ENCODE measurements around the gene CRYBA4.
A peak's percentile ranks its signal among the peaks of the same experiment; 100 is the strongest.

CRYBA4 gene

GRCh38 chr22:26621663-26622062 lies at the start of gene CRYBA4:
Gene CRYBA4 (plus strand): TSS chr22:26621963. CDS start chr22:26622597, 634 bp downstream.
- DNase-seq (ENCODE audit: low read depth, low spot score): no peak

GRCh38 chr22:26573026-26573662 lies 48.6 kb upstream of the CRYBA4 start:
- no peak for DNase-seq (ENCODE audit: low read depth, low spot score)

DNA sequence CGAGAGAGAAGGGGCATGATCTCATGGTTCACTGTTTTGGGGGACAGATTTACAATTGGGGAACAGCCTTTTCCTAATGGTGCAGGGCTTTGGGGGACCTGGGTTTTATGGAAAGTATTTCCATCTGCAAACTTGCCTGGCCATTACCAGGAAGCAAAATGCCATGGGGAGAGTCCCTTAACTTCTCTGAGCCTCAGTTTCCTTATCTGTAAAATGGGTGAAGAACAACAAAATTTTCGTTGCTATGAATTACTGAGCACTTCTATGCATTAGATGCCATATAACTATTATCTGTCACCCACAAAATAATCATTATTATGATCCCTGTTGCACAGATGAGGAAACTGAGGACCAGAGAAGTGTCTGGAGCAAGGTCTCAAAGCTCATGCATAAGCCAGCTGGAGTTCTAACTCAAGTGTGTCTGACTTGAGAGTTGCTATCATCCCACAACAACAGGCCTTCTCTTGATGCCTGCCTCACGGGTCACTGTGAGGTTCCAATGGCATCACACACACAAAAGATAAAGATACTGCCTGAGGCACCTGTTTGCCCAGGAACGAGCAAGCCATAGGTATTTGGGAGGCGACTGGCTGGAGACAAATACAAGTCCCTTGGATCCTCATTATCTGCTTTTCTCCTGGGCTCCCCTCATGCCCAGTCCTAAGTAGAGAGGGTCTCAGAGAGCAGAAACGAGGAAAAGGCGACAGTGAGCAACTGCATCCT lies 47.6 kb upstream of the CRYBA4 start:
- DNase-seq (ENCODE audit: low read depth, low spot score): no peak

DNA sequence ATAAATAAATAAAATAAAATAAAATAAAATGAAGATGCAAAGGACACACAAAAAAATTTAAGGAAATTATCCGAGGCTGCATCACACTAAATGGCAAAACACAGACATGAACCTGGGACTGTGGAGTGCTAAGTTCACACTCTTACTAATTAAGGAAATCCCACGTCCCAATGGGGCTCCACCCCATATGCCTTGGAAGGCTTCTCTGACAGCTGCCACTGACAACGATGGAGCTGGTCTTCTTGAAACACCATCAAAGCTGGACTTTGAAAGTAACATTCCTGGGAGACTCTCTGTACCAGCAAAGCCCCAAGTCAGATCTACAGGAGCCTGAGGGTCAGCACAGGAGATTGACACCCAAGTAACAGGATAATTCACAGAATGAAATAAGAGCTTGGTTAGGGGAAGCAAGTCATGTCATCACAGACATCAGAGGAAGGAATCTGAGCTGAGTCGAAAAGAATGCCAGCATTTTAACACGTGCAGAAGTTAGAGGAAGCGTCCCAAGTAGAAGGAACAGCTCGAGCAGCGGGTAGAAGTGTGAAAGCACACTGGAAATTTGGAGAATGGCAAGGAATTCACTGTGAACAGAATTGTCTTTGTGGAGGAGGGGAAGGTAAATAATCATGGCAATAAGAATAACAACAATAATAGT lies 45.6 kb upstream of the CRYBA4 start:
- DNase-seq (ENCODE audit: low read depth, low spot score): no peak

GRCh38 chr22:26577081-26577480 lies 44.7 kb upstream of the CRYBA4 start:
- no peak for DNase-seq (ENCODE audit: low read depth, low spot score)

- no peak for DNase-seq (ENCODE audit: low read depth, low spot score)
These were observed 42.4 kb upstream of the CRYBA4 start for GRCh38 chr22:26579331-26579886.

GRCh38 chr22:26580240-26580962 lies 41.4 kb upstream of the CRYBA4 start:
- DNase-seq (ENCODE audit: low read depth, low spot score): no peak

GRCh38 chr22:26581026-26581425 lies 40.7 kb upstream of the CRYBA4 start:
- no peak for DNase-seq (ENCODE audit: low read depth, low spot score)

DNA sequence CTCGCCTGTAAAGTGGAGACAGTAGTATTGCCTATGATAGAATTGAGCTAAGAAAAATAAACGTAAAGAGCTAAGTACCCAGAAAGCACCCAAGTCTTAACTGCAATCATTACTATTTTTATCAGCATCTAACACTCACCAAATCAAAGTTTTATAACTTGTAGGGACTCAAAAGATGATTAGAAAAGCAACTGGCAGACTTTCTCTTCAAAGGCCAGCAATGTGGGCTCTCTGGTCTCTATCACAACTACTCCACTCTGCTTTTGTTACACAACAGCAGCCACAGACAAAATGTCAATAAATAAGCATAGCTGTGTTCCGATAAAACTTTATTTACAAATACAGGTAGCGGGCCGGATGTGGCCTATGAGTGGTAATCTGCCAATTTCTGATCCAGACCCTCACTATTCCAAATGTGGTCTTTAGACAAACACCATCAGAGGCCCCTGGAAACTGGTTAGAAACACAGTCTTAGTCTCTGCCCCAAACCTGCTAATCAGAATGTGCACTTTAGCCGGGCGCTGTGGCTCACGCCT lies 40.1 kb upstream of the CRYBA4 start:
- no peak for DNase-seq (ENCODE audit: low read depth, low spot score)

DNA sequence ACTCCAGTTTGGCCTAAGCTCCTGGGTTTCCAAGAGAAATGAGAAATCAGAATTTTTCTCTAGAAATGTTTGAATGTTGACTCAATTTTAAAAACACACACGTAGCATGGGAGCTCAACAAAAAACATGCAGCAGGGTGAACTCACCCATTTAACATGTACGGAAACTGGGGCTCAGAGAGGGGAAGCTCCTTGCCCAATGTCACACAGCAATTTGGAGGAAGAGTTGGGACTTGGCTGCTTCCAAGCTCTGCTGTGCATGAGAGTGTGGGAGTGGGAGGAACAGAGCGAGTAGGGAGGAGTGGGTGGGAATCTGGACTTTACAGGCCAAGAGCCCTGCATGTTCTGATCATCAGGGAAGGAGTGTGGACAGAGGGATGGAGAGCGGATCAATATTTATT lies 37.8 kb upstream of the CRYBA4 start:
- DNase-seq (ENCODE audit: low read depth, low spot score): no peak

- DNase-seq (ENCODE audit: low read depth, low spot score): no peak
These were observed 36.5 kb upstream of the CRYBA4 start for GRCh38 chr22:26585104-26585790.

GRCh38 chr22:26586556-26587325 lies 35.0 kb upstream of the CRYBA4 start:
- no peak for DNase-seq (ENCODE audit: low read depth, low spot score)

DNA sequence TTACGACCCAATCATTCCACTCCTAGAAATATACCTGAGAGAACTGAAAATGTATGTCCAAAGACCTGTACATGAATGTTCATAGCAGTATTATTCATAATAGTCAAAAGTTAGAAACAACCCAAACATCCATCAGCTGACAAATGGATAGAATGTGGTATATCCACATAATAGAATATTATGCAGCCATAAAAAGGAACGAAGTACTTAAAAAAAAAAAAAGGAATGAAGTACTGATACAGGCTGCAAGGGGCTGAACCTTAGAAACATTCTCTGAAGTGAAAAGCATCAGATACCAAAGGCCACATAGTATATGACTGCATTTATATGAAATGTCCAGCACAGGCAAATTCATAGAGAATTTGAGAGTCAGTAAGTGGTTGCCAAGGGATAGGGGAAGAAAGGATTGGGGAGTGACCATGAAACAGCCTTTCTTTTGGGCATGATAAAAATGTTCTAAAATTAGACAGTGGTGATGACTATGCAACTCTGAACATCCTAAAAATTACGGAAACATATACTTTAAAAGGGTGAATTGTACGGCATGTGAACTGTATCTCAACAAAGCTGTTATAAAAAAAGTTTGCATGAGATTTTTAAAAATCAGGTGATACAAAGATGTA lies 33.7 kb upstream of the CRYBA4 start:
- no peak for DNase-seq (ENCODE audit: low read depth, low spot score)

DNA sequence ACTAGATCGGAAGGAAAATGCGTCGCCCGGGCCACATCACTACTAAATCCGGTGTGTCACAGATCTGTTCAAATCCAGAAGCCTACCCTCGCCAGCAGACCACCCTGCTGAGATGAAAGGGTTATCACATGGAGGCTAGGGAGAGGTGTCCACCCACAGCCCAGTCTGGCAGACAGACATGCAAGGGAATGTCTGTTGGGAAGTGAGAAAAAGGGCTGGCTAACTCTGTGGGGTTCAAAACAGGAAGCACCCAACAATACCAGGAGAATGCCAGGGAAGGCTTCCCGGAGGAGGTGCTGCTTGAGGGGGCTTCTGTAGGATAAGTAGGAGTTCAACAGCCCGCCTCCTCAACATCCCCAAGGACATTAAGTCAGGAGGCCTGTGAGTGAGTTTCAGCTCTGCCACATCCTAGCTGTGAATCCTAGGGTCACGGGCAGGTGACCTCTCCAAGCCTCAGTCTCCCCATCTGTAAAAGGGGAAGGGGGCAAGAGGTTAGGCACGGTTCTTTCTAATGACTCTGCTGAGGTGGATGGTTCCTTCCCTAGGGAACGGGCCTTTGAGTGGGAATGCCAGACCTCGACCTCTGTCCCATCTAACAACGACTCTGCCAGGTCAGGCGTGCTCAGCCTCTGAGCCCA lies 32.9 kb upstream of the CRYBA4 start:
- DNase-seq (ENCODE audit: low read depth, low spot score): no peak

DNA sequence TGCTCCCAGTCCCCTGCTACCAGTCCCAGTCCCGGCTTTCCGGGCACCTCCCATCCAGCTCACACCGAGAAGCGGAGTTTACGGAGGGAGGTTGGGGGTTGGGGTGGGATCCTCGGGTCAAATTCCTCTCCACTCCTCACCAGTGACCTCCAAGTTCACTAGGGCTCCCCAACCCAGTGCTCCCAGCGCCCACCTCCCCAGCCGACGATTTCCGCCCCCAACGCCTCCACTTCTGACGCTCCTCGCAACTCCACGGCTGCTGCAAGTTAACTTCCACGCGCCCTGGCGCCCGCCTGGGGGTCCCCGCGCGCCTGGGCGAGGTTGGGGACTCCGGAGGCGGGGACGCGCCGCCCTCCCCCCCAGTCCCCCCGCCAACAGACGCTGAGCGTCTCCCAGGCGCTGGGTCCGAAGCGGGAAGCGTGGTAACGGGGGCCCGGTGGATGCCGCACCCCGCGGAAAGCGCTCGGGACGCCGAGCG lies 32.4 kb upstream of the CRYBA4 start:
- no peak for DNase-seq (ENCODE audit: low read depth, low spot score)

- DNase-seq (ENCODE audit: low read depth, low spot score): peak; percentile 42
These were observed 31.7 kb upstream of the CRYBA4 start, which contains the start of gene TPST2 for GRCh38 chr22:26589845-26590736. Gene TPST2 (minus strand): TSS chr22:26590132. CDS start chr22:26541630, 48,502 bp downstream.

DNA sequence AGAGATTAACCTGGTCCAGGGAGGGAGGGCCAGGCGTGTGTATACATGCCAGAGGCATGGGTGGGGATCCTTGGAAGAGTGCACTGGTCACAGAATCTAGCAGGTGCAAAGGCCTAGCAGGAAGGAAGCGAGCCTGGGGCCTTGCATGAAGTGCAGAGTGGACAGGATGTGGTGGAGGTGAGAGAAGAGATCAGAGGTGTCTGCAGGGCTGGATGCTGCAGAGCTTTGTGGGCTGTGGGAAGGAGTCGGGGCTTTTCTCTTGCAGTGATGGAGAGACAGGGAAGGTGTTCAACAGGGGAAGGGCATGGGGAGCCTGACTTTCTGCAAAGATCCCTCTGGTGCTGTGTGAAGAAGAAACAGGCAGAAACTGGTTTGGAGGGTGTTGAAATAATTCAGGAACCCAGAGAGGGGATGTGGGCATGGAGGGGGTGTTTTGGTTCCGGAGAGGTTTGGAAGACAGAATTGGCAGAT lies 29.3 kb upstream of the CRYBA4 start:
- no peak for DNase-seq (ENCODE audit: low read depth, low spot score)

DNA sequence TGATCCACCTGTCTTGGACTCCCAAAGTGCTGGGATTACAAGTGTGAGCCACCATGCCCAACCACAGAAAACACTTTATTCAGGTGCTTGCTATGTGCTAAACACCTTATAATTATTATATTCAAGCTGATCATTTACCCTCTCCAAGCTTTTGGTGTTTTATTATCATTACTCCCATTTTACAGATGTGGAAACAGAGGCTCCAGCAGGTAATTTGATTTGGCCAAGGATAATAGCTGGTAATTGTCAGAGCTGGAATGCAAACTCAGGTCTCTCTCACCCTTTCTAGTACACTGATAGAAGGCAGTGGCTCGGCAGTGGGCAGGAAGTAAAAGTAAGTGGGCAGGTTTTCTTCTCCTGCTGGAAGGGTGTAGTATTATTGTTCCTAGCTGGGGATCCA lies 28.0 kb upstream of the CRYBA4 start:
- no peak for DNase-seq (ENCODE audit: low read depth, low spot score)
